HepG2 (cell line): ENCODE results near the gene PET117. TPM values are rescaled to one million over a fixed set of nuclear protein-coding genes. Genes with fewer than 3 reads are reported as not detected.

Source experiments
- GPN1 ChIP-seq: sonication (generic); formaldehyde crosslinking; IDR thresholded peaks from 2 replicates; pipeline ENCODE4 v1.5.1; 2020; ENCODE audit warnings: missing genetic modification reagents, borderline replicate concordance
- HMG20B ChIP-seq: conservative IDR thresholded peaks from 2 replicates; pipeline ENCODE4 v1.6.1; 2016; ENCODE audit warnings: missing genetic modification reagents, missing compliant biosample characterization
- HNRNPL ChIP-seq: fragments of 200-400 bp; formaldehyde crosslinking; IDR thresholded peaks from 2 replicates; pipeline ENCODE4 v1.6.1; 2017; ENCODE audit warnings: mild to moderate bottlenecking, low read depth, low read length
- MAFF ChIP-seq: IDR thresholded peaks from 2 replicates; pipeline ENCODE4 v1.6.1; 2011; ENCODE audit warnings: low read depth, low read length, improper control_type of control experiment
- MIER3 ChIP-seq: IDR thresholded peaks from 2 replicates; pipeline ENCODE4 v1.6.1; 2016; ENCODE audit warnings: missing compliant biosample characterization, borderline replicate concordance
- PBX3 ChIP-seq: sonication (generic); formaldehyde crosslinking; IDR thresholded peaks from 2 replicates; pipeline ENCODE4 v1.8.1; 2023; ENCODE audit warnings: missing genetic modification reagents, inconsistent platforms, borderline replicate concordance
- RBM22 ChIP-seq: fragments of 200-400 bp; formaldehyde crosslinking; optimal IDR thresholded peaks from 2 replicates; pipeline ENCODE3; 2017; ENCODE audit warnings: mild to moderate bottlenecking, low read length, moderate library complexity
- RFXAP ChIP-seq: sonication (generic); formaldehyde crosslinking; IDR thresholded peaks from 2 replicates; pipeline ENCODE4 v1.4.0; 2020; ENCODE audit warnings: missing genetic modification reagents, borderline replicate concordance
- TAF1 ChIP-seq: sonication (generic); formaldehyde crosslinking; IDR thresholded peaks from 2 replicates; pipeline ENCODE4 v1.4.0; 2020; ENCODE audit warnings: missing genetic modification reagents
- ZNF18 ChIP-seq: sonication (generic); formaldehyde crosslinking; IDR thresholded peaks from 2 replicates; pipeline ENCODE4 v1.8.0; 2022; ENCODE audit warnings: mild to moderate bottlenecking, missing genetic modification reagents; ENCODE audit not compliant: insufficient replicate concordance
- ZNF510 ChIP-seq: sonication (generic); formaldehyde crosslinking; IDR thresholded peaks from 2 replicates; pipeline ENCODE4 v1.4.0; 2020; ENCODE audit warnings: low read depth, mild to moderate bottlenecking, missing genetic modification reagents
- ZNF597 ChIP-seq: sonication (generic); formaldehyde crosslinking; IDR thresholded peaks from 2 replicates; pipeline ENCODE4 v1.5.0; 2020; ENCODE audit warnings: missing genetic modification reagents
- polyA plus RNA-seq, 8 experiments: library from polyadenylated mRNA; depleted of rRNA in 3 of 8; stranded (reverse) in 7 of 8; unstranded in 1 of 8; fragments of >200 nt; fragmentation: Illumina TruSeq in 4 of 8; extraction: Trizol in 4 of 8; gene quantifications; 2 replicates each; pipeline versions ENCODE4 v1.2.1 to v1.2.3, GENCODE V29; 2011 to 2016; ENCODE audit warnings: low read depth in 4 of 8, missing spikeins in 1 of 8, mixed read lengths in 1 of 8; ENCODE audit not compliant: insufficient read depth in 1 of 8
- total RNA-seq, 5 experiments: library from RNA; depleted of rRNA; stranded (reverse); fragments of >200 nt; fragmentation: Illumina TruSeq; extraction: Trizol; gene quantifications; 2 replicates each; pipeline ENCODE4 v1.2.3, GENCODE V29; 2016; ENCODE audit warnings: low read depth in 1 of 5

The PET117 gene
- total and polyA plus RNA-seq, 2 of the 13 experiments (the other 11 are each of a cell fraction or from before 2014, with no cell fraction given), result 22.2 to 48.2 TPM

GRCh38 chr20:18166950-18167349 is 29.3 kb downstream of the PET117 start (continued):
- TF ChIP-seq MIER3 (no peak), ZNF510 (no peak), HNRNPL (no peak), MAFF (no peak), ZNF597 (CRISPR knock-in tag) (no peak), RBM22 (no peak), HMG20B (CRISPR knock-in tag) (no peak), GPN1 (CRISPR knock-in tag) (no peak), TAF1 (CRISPR knock-in tag) (no peak), PBX3 (no peak), ZNF18 (CRISPR knock-in tag) (no peak), RFXAP (CRISPR knock-in tag) (no peak)
